ENCODE measurements around the gene TUBA4B. TPM values are rescaled to one million over a fixed set of nuclear protein-coding genes. Genes with fewer than 3 reads are reported as not detected.
"Not testable (repeated sequence)": the region's sequence is repeated elsewhere in the genome, so short reads cannot be mapped to it uniquely, and the experiment has no call there.

TUBA4B gene
- polyA plus RNA-seq, 1 experiment: not detected

DNA sequence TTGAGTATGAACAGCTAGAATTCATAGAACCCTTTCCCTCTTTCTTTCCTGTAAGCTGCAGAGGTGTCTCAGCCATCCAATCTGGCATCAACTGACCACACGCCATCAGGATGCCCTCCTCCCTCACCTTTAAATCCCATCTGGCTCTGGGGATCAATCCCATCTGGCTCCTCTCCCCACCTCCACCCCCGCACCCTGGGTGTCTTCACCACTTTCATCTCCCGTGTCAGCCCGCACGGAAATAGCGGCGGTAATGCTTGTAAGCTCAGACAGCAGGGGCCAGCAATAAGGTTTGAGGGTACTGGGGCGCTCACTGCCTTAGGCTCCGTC is 508 bp upstream of the TUBA4B start:
- CTCF ChIA-PET: interaction anchor here (0.6 to 9.5 kb wide), 7 partner anchors 9 to 511 kb away, joined by 3 to 61 read pairs (median 5); partner anchors contain the start of genes ANKZF1 and DNAJB2
- DNase-seq (ENCODE audit: low read depth): no peak
- Histone ChIP-seq H3K4me3 (ENCODE audit: low read depth, low read length) (peak overlapping the region; percentile 52), H3K27me3 (ENCODE audit: control insufficient read depth, insufficient read depth, low read length) (peaks cover 3% of the 10 kb centered on the region), H3K36me3 (ENCODE audit: control insufficient read depth, insufficient read depth, low read length) (peaks cover 9% of the 10 kb centered on the region)
- POLR2A ChIA-PET: interaction anchor here (0.6 kb wide), 2 partner anchors 25 to 47 kb away, joined by 5 to 7 read pairs; no protein-coding TSS in a partner anchor
- TF ChIP-seq, protein P1, sequence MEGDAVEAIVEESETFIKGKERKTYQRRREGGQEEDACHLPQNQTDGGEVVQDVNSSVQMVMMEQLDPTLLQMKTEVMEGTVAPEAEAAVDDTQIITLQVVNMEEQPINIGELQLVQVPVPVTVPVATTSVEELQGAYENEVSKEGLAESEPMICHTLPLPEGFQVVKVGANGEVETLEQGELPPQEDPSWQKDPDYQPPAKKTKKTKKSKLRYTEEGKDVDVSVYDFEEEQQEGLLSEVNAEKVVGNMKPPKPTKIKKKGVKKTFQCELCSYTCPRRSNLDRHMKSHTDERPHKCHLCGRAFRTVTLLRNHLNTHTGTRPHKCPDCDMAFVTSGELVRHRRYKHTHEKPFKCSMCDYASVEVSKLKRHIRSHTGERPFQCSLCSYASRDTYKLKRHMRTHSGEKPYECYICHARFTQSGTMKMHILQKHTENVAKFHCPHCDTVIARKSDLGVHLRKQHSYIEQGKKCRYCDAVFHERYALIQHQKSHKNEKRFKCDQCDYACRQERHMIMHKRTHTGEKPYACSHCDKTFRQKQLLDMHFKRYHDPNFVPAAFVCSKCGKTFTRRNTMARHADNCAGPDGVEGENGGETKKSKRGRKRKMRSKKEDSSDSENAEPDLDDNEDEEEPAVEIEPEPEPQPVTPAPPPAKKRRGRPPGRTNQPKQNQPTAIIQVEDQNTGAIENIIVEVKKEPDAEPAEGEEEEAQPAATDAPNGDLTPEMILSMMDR (IDR thresholded peaks at IDR 0.05; ENCODE audit: insufficient read depth, low read depth, low read length): no peak

DNA sequence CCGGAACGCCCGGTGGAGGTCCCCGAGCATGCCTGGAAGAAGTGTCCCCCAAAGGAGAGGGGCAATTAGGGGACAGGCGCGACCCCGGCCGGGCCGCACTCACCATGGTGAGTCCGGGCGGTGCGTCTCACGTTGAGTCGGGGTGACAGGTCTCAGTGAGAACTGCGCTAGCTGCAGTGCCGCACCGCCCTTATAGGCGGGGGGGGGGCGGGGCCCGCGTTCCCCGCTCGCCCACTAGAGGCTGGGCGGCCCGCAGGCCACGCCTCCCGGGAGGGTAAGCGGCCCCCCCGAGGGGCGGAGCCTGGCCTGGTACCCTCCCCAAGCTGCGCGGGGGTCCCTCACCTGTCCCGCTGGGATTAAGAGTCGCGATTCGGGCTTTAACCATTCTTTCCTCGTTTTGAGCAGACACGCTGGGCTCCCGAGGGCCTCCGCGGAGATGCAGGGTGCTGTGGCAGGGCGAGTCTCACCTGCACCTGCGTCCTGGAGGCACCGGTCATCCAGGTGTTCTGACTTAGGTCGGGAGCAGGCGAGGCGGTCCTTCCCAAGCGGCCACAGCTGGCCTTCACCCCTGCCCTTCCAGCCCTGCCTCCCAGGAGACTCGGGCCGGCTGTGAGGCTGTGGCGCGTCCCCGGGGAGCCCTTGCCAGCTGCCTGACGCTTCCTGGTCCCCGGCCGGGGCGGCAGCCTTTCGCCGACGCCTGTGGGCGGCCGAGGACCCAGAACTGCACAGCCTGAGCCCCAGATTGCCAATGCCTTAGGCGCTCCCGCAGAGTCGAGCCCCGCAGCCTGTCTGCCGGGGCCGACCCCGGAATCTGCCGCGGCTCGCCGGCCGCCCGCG is 928 bp downstream of the TUBA4B start, which contains the start of gene TUBA4A:
TUBA4A (minus strand) TSS at position 166 of the 837 bp plus-strand sequence; CDS start at position 106, 60 bp downstream.
- ChIA-PET POLR2A (interaction anchor here (0.6 kb wide), 1 partner anchor 164 kb away, joined by 4 read pairs; the partner anchor contains the start of gene DES), CTCF (interaction anchor here (0.9 to 9.5 kb wide), 5 partner anchors 9 to 83 kb away, joined by 3 to 61 read pairs (median 4); partner anchors contain the start of gene DNAJB2)
- DNase-seq (ENCODE audit: low read depth): no peak
- peaks cover 5% of the 10 kb centered on the region for H3K27me3 ChIP-seq (ENCODE audit: control insufficient read depth, insufficient read depth, low read length)
- TF ChIP-seq, protein P1 (IDR thresholded peaks at IDR 0.05; ENCODE audit: insufficient read depth, low read depth, low read length): peak; percentile 4; the same call in 1 of the 2 replicates
- peak within 1 kb of the TSS; percentile 52 for H3K4me3 ChIP-seq (ENCODE audit: low read depth, low read length)
- no peaks in the 10 kb centered on the region for H3K36me3 ChIP-seq (ENCODE audit: control insufficient read depth, insufficient read depth, low read length)

DNA sequence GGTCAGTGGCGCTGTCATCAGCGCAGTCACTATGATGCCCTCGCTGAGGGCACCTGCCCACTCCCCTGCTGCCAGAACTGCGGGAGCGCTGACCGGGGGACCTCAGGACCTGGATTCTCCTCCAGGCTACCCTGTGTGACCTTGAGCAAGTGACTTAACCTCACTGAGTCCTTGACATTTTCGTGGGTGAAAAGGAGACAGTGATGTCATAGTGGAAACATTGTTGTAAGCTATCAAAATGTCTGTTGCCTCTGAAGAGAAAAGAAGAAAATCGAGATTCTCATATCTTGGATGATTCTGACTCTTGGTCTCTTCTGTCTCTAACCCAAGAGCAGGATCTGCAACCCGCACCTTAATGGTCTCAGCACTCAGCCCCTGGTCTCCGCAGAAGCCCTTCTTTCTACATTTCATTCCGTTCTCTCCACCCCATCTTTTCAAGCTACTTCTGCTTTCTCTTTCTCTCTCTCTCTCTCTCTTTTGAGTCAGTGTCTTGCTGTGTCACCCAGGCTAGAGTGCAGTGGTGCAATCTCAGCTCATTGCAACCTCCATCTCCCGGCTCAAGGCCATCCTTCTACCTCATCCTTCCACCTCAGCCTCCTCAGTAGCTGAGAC is 1.7 kb downstream of the TUBA4B start:
- DNase-seq (ENCODE audit: low read depth): no peak
- Histone ChIP-seq H3K27me3 (ENCODE audit: control insufficient read depth, insufficient read depth, low read length) (peaks cover 6% of the 10 kb centered on the region), H3K36me3 (ENCODE audit: control insufficient read depth, insufficient read depth, low read length) (no peaks in the 10 kb centered on the region), H3K4me3 (ENCODE audit: low read depth, low read length) (peak overlapping the region; percentile 52)
- ChIA-PET CTCF (interaction anchor here (1.3 to 9.5 kb wide), 3 partner anchors 23 to 83 kb away, joined by 3 to 61 read pairs (median 24); partner anchors contain the start of gene DNAJB2), POLR2A (no interaction called here)
- TF ChIP-seq, protein P1 (IDR thresholded peaks at IDR 0.05; ENCODE audit: insufficient read depth, low read depth, low read length): 0 out of 2 replicates have a peak, but pooled peaks have one; percentile 1

DNA sequence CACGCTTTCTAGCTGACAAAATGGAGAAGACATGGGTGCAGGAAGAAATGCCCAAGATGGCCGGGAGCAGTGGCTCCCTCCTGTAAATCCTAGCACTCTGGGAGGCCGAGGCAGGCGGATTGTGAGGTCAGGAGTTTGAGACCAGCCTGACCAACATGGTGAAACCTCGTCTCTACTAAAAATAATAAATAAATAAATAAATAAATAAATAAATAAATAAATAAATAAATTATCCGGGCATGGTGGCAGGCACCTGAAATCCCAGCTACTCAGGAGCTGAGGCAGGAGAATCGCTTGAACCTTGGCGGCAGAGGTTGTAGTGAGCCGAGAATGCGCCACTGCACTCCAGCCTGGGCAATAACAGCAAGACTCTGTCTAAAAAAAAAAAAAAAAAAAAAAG is 5.9 kb downstream of the TUBA4B start:
- CTCF ChIA-PET: interaction anchor here (0.8 to 3.6 kb wide), 3 partner anchors 9 to 36 kb away, joined by 3 to 16 read pairs (median 4); no protein-coding TSS in a partner anchor
- H3K36me3 ChIP-seq (ENCODE audit: control insufficient read depth, insufficient read depth, low read length); POLR2A ChIA-PET; DNase-seq (ENCODE audit: low read depth); H3K4me3 ChIP-seq (ENCODE audit: low read depth, low read length): not testable (repeated sequence)
- H3K27me3 ChIP-seq (ENCODE audit: control insufficient read depth, insufficient read depth, low read length): peaks cover 12% of the 10 kb centered on the region

DNA sequence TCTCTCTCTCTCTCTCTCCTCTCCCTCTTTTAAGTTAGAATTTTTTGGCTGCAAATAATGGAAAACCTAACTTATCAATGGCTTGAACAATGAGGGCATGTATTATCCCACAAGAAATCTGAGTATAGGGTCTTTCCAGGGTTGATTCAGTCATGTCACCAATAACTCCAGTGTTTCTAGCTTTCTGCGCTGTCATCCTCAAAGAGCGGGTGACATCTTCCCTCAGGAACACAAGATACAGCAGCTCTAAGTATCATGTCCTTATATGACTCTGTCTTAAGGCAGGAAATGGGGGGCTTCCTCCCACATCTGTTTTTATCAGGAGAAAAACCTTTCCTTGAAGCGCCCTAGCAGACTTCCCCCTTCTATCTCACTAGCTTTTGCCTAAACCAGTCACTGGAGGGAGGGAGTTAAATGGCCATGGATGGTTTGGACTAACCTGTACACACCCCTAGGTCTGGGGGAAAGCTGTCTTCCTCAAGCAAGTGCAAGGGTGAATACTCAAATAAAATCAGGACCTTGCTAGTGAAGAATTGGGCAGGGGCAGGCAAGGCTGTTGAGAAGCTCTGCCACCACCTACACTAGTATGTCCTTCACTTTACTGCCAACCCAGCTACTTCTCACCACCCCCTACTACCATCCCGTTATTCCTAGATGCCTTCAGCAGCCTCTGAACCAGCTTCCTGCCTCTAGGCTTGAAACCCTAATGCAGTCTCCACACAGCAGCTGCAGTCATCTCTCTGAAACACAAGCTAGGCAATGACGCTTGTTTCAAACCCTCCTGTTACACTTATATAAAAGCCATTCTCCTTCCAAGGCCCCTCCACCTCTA is 8.2 kb downstream of the TUBA4B start:
- no peak overlapping the region for H3K4me3 ChIP-seq (ENCODE audit: low read depth, low read length)
- no peaks in the 10 kb centered on the region for H3K36me3 ChIP-seq (ENCODE audit: control insufficient read depth, insufficient read depth, low read length)
- peaks cover 9% of the 10 kb centered on the region for H3K27me3 ChIP-seq (ENCODE audit: control insufficient read depth, insufficient read depth, low read length)
- ChIA-PET POLR2A (no interaction called here), CTCF (interaction anchor here (1.1 to 3.9 kb wide), 4 partner anchors 9 to 34 kb away, joined by 3 to 33 read pairs (median 6); partner anchors contain the start of gene DNAJB2)
- no peak for DNase-seq (ENCODE audit: low read depth)
- TF ChIP-seq, protein P1 (IDR thresholded peaks at IDR 0.05; ENCODE audit: insufficient read depth, low read depth, low read length): no peak
